ENCODE results near the gene PALLD.

PALLD gene

GRCh38 chr4:168666531-168666930 is 169.7 kb downstream of the PALLD start:
- Histone ChIP-seq H3K9ac (ENCODE audit: low read depth, low read length) (no peak overlapping the region), H3K9me3 (ENCODE audit: insufficient read depth, low read depth, low read length) (no peaks in the 10 kb centered on the region), H3K27me3 (ENCODE audit: insufficient read depth, low read length) (no peaks in the 10 kb centered on the region), H3K4me1 (ENCODE audit: insufficient read depth, low read length) (peaks cover 13% of the 10 kb centered on the region; the same call in 1 of the 2 replicates), H3K27ac (ENCODE audit: low read depth, low read length) (no peak overlapping the region), H3K4me3 (ENCODE audit: low read length) (no peak overlapping the region), H3K36me3 (ENCODE audit: insufficient read depth, low read length) (peaks cover 7% of the 10 kb centered on the region; the same call in 1 of the 2 replicates)
- WGBS, result 91% methylated on average over 2 of the region's 2 CpGs

GRCh38 chr4:168667376-168667775 is 170.5 kb downstream of the PALLD start:
- H3K9me3 ChIP-seq (ENCODE audit: insufficient read depth, low read depth, low read length), result no peaks in the 10 kb centered on the region
- no peaks in the 10 kb centered on the region for H3K27me3 ChIP-seq (ENCODE audit: insufficient read depth, low read length)
- H3K36me3 ChIP-seq (ENCODE audit: insufficient read depth, low read length), result peaks cover 8% of the 10 kb centered on the region; the same call in 1 of the 2 replicates
- 79% methylated on average over 2 of the region's 3 CpGs for WGBS
- no peak overlapping the region for H3K9ac ChIP-seq (ENCODE audit: low read depth, low read length)
- H3K4me1 ChIP-seq (ENCODE audit: insufficient read depth, low read length), result peaks cover 10% of the 10 kb centered on the region; the same call in 1 of the 2 replicates
- no peak overlapping the region for H3K27ac ChIP-seq (ENCODE audit: low read depth, low read length)
- no peak overlapping the region for H3K4me3 ChIP-seq (ENCODE audit: low read length)

- Histone ChIP-seq H3K9ac (ENCODE audit: low read depth, low read length) (no peak overlapping the region), H3K9me3 (ENCODE audit: insufficient read depth, low read depth, low read length) (no peaks in the 10 kb centered on the region), H3K27ac (ENCODE audit: low read depth, low read length) (no peak overlapping the region), H3K4me1 (ENCODE audit: insufficient read depth, low read length) (peaks cover 7% of the 10 kb centered on the region; the same call in 1 of the 2 replicates), H3K36me3 (ENCODE audit: insufficient read depth, low read length) (peaks cover 8% of the 10 kb centered on the region; the same call in 1 of the 2 replicates), H3K27me3 (ENCODE audit: insufficient read depth, low read length) (no peaks in the 10 kb centered on the region), H3K4me3 (ENCODE audit: low read length) (no peak overlapping the region)
- WGBS, result 93% methylated on average over 2 of the region's 2 CpGs
Measured at GRCh38 chr4:168667921-168668320, 171.1 kb downstream of the PALLD start.

- Histone ChIP-seq H3K9ac (ENCODE audit: low read depth, low read length) (no peak overlapping the region), H3K4me3 (ENCODE audit: low read length) (no peak overlapping the region), H3K36me3 (ENCODE audit: insufficient read depth, low read length) (peaks cover 8% of the 10 kb centered on the region; the same call in 1 of the 2 replicates), H3K27me3 (ENCODE audit: insufficient read depth, low read length) (no peaks in the 10 kb centered on the region), H3K4me1 (ENCODE audit: insufficient read depth, low read length) (no peaks in the 10 kb centered on the region), H3K9me3 (ENCODE audit: insufficient read depth, low read depth, low read length) (no peaks in the 10 kb centered on the region), H3K27ac (ENCODE audit: low read depth, low read length) (no peak overlapping the region)
- WGBS, result 89% methylated on average over 11 of the region's 11 CpGs
Measured at GRCh38 chr4:168673476-168673875, 176.6 kb downstream of the PALLD start.

GRCh38 chr4:168674077-168674747 is 177.4 kb downstream of the PALLD start:
- Histone ChIP-seq H3K27ac (ENCODE audit: low read depth, low read length) (no peak overlapping the region), H3K4me3 (ENCODE audit: low read length) (no peak overlapping the region), H3K9me3 (ENCODE audit: insufficient read depth, low read depth, low read length) (no peaks in the 10 kb centered on the region), H3K9ac (ENCODE audit: low read depth, low read length) (no peak overlapping the region), H3K36me3 (ENCODE audit: insufficient read depth, low read length) (peaks cover 8% of the 10 kb centered on the region; the same call in 1 of the 2 replicates), H3K27me3 (ENCODE audit: insufficient read depth, low read length) (no peaks in the 10 kb centered on the region), H3K4me1 (ENCODE audit: insufficient read depth, low read length) (no peaks in the 10 kb centered on the region)
- WGBS, result 85% methylated on average over 6 of the region's 6 CpGs

- Histone ChIP-seq H3K4me3 (ENCODE audit: low read length) (no peak overlapping the region), H3K36me3 (ENCODE audit: insufficient read depth, low read length) (peaks cover 5% of the 10 kb centered on the region; the same call in 1 of the 2 replicates), H3K9ac (ENCODE audit: low read depth, low read length) (no peak overlapping the region), H3K9me3 (ENCODE audit: insufficient read depth, low read depth, low read length) (no peaks in the 10 kb centered on the region), H3K27ac (ENCODE audit: low read depth, low read length) (no peak overlapping the region), H3K4me1 (ENCODE audit: insufficient read depth, low read length) (no peaks in the 10 kb centered on the region), H3K27me3 (ENCODE audit: insufficient read depth, low read length) (no peaks in the 10 kb centered on the region)
- 94% methylated on average over 3 of the region's 3 CpGs for WGBS
Measured at GRCh38 chr4:168674866-168675265, 178.0 kb downstream of the PALLD start.

- H3K27me3 ChIP-seq (ENCODE audit: insufficient read depth, low read length), result no peaks in the 10 kb centered on the region
- no peak overlapping the region for H3K9ac ChIP-seq (ENCODE audit: low read depth, low read length)
- no peaks in the 10 kb centered on the region for H3K4me1 ChIP-seq (ENCODE audit: insufficient read depth, low read length)
- WGBS, result 92% methylated on average over 6 of the region's 6 CpGs
- no peaks in the 10 kb centered on the region for H3K9me3 ChIP-seq (ENCODE audit: insufficient read depth, low read depth, low read length)
- H3K36me3 ChIP-seq (ENCODE audit: insufficient read depth, low read length), result no peaks in the 10 kb centered on the region; the same call in 1 of the 2 replicates
- H3K27ac ChIP-seq (ENCODE audit: low read depth, low read length), result no peak overlapping the region
- H3K4me3 ChIP-seq (ENCODE audit: low read length), result no peak overlapping the region
Measured at GRCh38 chr4:168677063-168677462, 180.2 kb downstream of the PALLD start.

GRCh38 chr4:168677879-168678278 is 181.0 kb downstream of the PALLD start:
- no peaks in the 10 kb centered on the region for H3K9me3 ChIP-seq (ENCODE audit: insufficient read depth, low read depth, low read length)
- H3K27me3 ChIP-seq (ENCODE audit: insufficient read depth, low read length), result no peaks in the 10 kb centered on the region
- no peak overlapping the region for H3K9ac ChIP-seq (ENCODE audit: low read depth, low read length)
- no peak overlapping the region for H3K27ac ChIP-seq (ENCODE audit: low read depth, low read length)
- H3K4me3 ChIP-seq (ENCODE audit: low read length), result no peak overlapping the region
- H3K36me3 ChIP-seq (ENCODE audit: insufficient read depth, low read length), result no peaks in the 10 kb centered on the region; the same call in 1 of the 2 replicates
- no peaks in the 10 kb centered on the region for H3K4me1 ChIP-seq (ENCODE audit: insufficient read depth, low read length)
- 94% methylated on average over 9 of the region's 11 CpGs for WGBS

- 95% methylated on average over 8 of the region's 8 CpGs for WGBS
- Histone ChIP-seq H3K27me3 (ENCODE audit: insufficient read depth, low read length) (no peaks in the 10 kb centered on the region), H3K4me3 (ENCODE audit: low read length) (no peak overlapping the region), H3K27ac (ENCODE audit: low read depth, low read length) (no peak overlapping the region), H3K36me3 (ENCODE audit: insufficient read depth, low read length) (peaks cover 10% of the 10 kb centered on the region; the same call in 1 of the 2 replicates), H3K9ac (ENCODE audit: low read depth, low read length) (no peak overlapping the region), H3K4me1 (ENCODE audit: insufficient read depth, low read length) (no peaks in the 10 kb centered on the region; the same call in 1 of the 2 replicates), H3K9me3 (ENCODE audit: insufficient read depth, low read depth, low read length) (no peaks in the 10 kb centered on the region)
Measured at GRCh38 chr4:168678751-168679366, 182.0 kb downstream of the PALLD start.

GRCh38 chr4:168679397-168679796 is 182.5 kb downstream of the PALLD start:
- no peak overlapping the region for H3K9ac ChIP-seq (ENCODE audit: low read depth, low read length)
- no peaks in the 10 kb centered on the region for H3K9me3 ChIP-seq (ENCODE audit: insufficient read depth, low read depth, low read length)
- no peaks in the 10 kb centered on the region for H3K27me3 ChIP-seq (ENCODE audit: insufficient read depth, low read length)
- peaks cover 14% of the 10 kb centered on the region; the same call in 1 of the 2 replicates for H3K36me3 ChIP-seq (ENCODE audit: insufficient read depth, low read length)
- no peak overlapping the region for H3K27ac ChIP-seq (ENCODE audit: low read depth, low read length)
- 97% methylated on average over 3 of the region's 3 CpGs for WGBS
- no peak overlapping the region for H3K4me3 ChIP-seq (ENCODE audit: low read length)
- H3K4me1 ChIP-seq (ENCODE audit: insufficient read depth, low read length), result no peaks in the 10 kb centered on the region; the same call in 1 of the 2 replicates

GRCh38 chr4:168679819-168680218 is 183.0 kb downstream of the PALLD start:
- H3K4me1 ChIP-seq (ENCODE audit: insufficient read depth, low read length), result no peaks in the 10 kb centered on the region; the same call in 1 of the 2 replicates
- no peak overlapping the region for H3K4me3 ChIP-seq (ENCODE audit: low read length)
- H3K9ac ChIP-seq (ENCODE audit: low read depth, low read length), result no peak overlapping the region
- no peaks in the 10 kb centered on the region for H3K9me3 ChIP-seq (ENCODE audit: insufficient read depth, low read depth, low read length)
- no peaks in the 10 kb centered on the region for H3K27me3 ChIP-seq (ENCODE audit: insufficient read depth, low read length)
- no peak overlapping the region for H3K27ac ChIP-seq (ENCODE audit: low read depth, low read length)
- peaks cover 16% of the 10 kb centered on the region; the same call in 1 of the 2 replicates for H3K36me3 ChIP-seq (ENCODE audit: insufficient read depth, low read length)
- WGBS, result 98% methylated on average over 4 of the region's 4 CpGs
